Caco-2 (cell line): ENCODE measurements around the gene ABHD6. TPM values are rescaled to one million over a fixed set of nuclear protein-coding genes. Genes with fewer than 3 reads are reported as not detected.
A peak's percentile ranks its signal among the peaks of the same experiment; 100 is the strongest.

Source experiments
- BruUV-seq: library from RNA; stranded (reverse); fragments of 400-500 nt; replicated peaks from 2 replicates; lab custom pipeline; 2021; lab: Mats Ljungman, UMichigan
- CTCF ChIA-PET: fragments of 300-600 bp; sonication (Branson Sonifier 250); formaldehyde crosslinking; loops from one replicate; lab custom pipeline; 2022; ENCODE audit warnings: antibody characterized with exemption; lab: Charles Lee
- POLR2A ChIA-PET: fragments of 300-600 bp; sonication (Branson Sonifier 250); formaldehyde crosslinking; loops from one replicate; lab custom pipeline; 2022; ENCODE audit warnings: antibody characterized with exemption; lab: Charles Lee
- DNase-seq, 2 experiments: peaks; one replicate each; pipeline versions ENCODE4 v3.0.0 to v3.0.0-alpha.2; 2020 to 2022
- H3K27me3 ChIP-seq: replicated peaks from 2 replicates; pipeline ENCODE4 v1.6.0; 2011; ENCODE audit warnings: low read length; ENCODE audit not compliant: control insufficient read depth, insufficient read depth
- H3K36me3 ChIP-seq: 2 replicates; pipeline ENCODE4 v1.5.1; 2011; ENCODE audit warnings: low read length; ENCODE audit not compliant: control insufficient read depth, insufficient read depth
- H3K4me1 ChIP-seq: fragments of 250-450 bp; sonication (Bioruptor Pico); 2 replicates; pipeline ENCODE4 v1.5.1; 2020; ENCODE audit warnings: mild to moderate bottlenecking
- H3K4me3 ChIP-seq: 2 replicates; pipeline ENCODE4 v1.5.1; 2011; ENCODE audit warnings: low read depth, mild to moderate bottlenecking, control low read depth, low read length
- H3K9me3 ChIP-seq: fragments of 250-450 bp; sonication (Bioruptor Pico); 2 replicates; pipeline ENCODE4 v1.5.1; 2020; ENCODE audit warnings: mild to moderate bottlenecking, moderate library complexity
- H3K27ac Mint-ChIP-seq: one replicate; pipeline ENCODE4 v1.8.0; 2022; ENCODE audit warnings: mixed read lengths; ENCODE audit not compliant: unreplicated experiment
- H3K27me3 Mint-ChIP-seq: one replicate; pipeline ENCODE4 v1.8.0; 2022; ENCODE audit warnings: mixed read lengths; ENCODE audit not compliant: insufficient read depth, unreplicated experiment
- H3K36me3 Mint-ChIP-seq: one replicate; pipeline ENCODE4 v1.8.0; 2022; ENCODE audit warnings: mild to moderate bottlenecking, mixed read lengths; ENCODE audit not compliant: insufficient read depth, unreplicated experiment
- H3K4me1 Mint-ChIP-seq: one replicate; pipeline ENCODE4 v1.8.0; 2022; ENCODE audit warnings: low read depth, mixed read lengths; ENCODE audit not compliant: unreplicated experiment
- H3K4me3 Mint-ChIP-seq: one replicate; pipeline ENCODE4 v1.8.0; 2022; ENCODE audit warnings: mild to moderate bottlenecking, moderate library complexity, mixed read lengths; ENCODE audit not compliant: unreplicated experiment
- H3K9me3 Mint-ChIP-seq: one replicate; pipeline ENCODE4 v1.8.0; 2022; ENCODE audit warnings: mixed read lengths; ENCODE audit not compliant: unreplicated experiment
- CTCF ChIP-seq, 2 experiments: fragments of 200-600 bp in 1 of 2; IDR thresholded peaks; 1 replicate in 1 of 2; 2 replicates in 1 of 2; pipeline versions ENCODE4 v1.5.1 to v1.8.0; 2011 to 2022; ENCODE audit warnings: antibody characterized with exemption in 1 of 2, control low read depth in 1 of 2, inconsistent platforms in 1 of 2, low read depth in 1 of 2, low read length in 1 of 2, mild to moderate bottlenecking in 1 of 2, moderate library complexity in 1 of 2; ENCODE audit not compliant: insufficient read depth in 1 of 2, severe bottlenecking in 1 of 2, unreplicated experiment in 1 of 2
- intact Hi-C: fragments of 100-400 bp; cut with micrococcal nuclease; formaldehyde crosslinking; loops from one replicate; pipeline ENCODE4 v1.10.0; 2022; ENCODE audit not compliant: unreplicated experiment
- total RNA-seq: library from RNA; stranded (reverse); gene quantifications from 2 replicates; pipeline ENCODE4 v1.2.3, GENCODE V29; 2022

ABHD6 gene
- total RNA-seq, 1 experiment from 2014 or later: 16.1 TPM

- Mint-ChIP-seq H3K36me3 (no peaks in the 10 kb centered on the region), H3K9me3 (no peaks in the 10 kb centered on the region), H3K27ac (no peak overlapping the region), H3K27me3 (no peaks in the 10 kb centered on the region), H3K4me1 (peaks cover 27% of the 10 kb centered on the region), H3K4me3 (no peak overlapping the region)
- intact Hi-C loops: loop anchor here (1.0 kb wide), 3 partner anchors 24 to 83 kb away; no protein-coding TSS in a partner anchor
- H3K9me3 ChIP-seq: no peaks in the 10 kb centered on the region
- TF ChIP-seq CTCF (IDR thresholded peaks at IDR 0.05; ENCODE audit: insufficient read depth in 1 of 2, low read depth in 1 of 2, low read length in 1 of 2, severe bottlenecking in 1 of 2, unreplicated experiment in 1 of 2): peak; percentile 61 to 75
- H3K4me1 ChIP-seq: peaks cover 25% of the 10 kb centered on the region
- H3K4me3 ChIP-seq: no peak overlapping the region
- BruUV-seq: no TSS peak
- ChIA-PET CTCF (interaction anchor here (0.6 to 2.0 kb wide), 10 partner anchors 15 to 349 kb away, joined by 3 to 21 read pairs (median 4); partner anchors contain the start of genes ABHD6, HTD2 and RPP14), POLR2A (interaction anchor here (0.6 kb wide), 1 partner anchor 52 kb away, joined by 3 read pairs; no protein-coding TSS in a partner anchor)
- peak; percentile 69 to 73 for DNase-seq
- no peaks in the 10 kb centered on the region for H3K27me3 ChIP-seq
- H3K36me3 ChIP-seq: no peaks in the 10 kb centered on the region
Observed at GRCh38 chr3:58217209-58217811, 20.3 kb upstream of the ABHD6 start.

GRCh38 chr3:58218904-58219303 lies 18.7 kb upstream of the ABHD6 start:
- H3K36me3 Mint-ChIP-seq: no peaks in the 10 kb centered on the region
- POLR2A ChIA-PET: no interaction called here
- CTCF ChIA-PET: interaction anchor here (0.7 to 1.6 kb wide), 2 partner anchors 15 to 31 kb away, joined by 3 to 4 read pairs; no protein-coding TSS in a partner anchor
- Histone ChIP-seq H3K27me3 (no peaks in the 10 kb centered on the region), H3K4me1 (peaks cover 36% of the 10 kb centered on the region), H3K9me3 (no peaks in the 10 kb centered on the region), H3K4me3 (no peak overlapping the region), H3K36me3 (no peaks in the 10 kb centered on the region)
- no peaks in the 10 kb centered on the region for H3K27me3 Mint-ChIP-seq
- BruUV-seq: no TSS peak
- H3K9me3 Mint-ChIP-seq: no peaks in the 10 kb centered on the region
- no peak for DNase-seq
- H3K4me1 Mint-ChIP-seq: peaks cover 27% of the 10 kb centered on the region
- no peak for TF ChIP-seq CTCF (IDR thresholded peaks at IDR 0.05; ENCODE audit: insufficient read depth in 1 of 2, low read depth in 1 of 2, low read length in 1 of 2, severe bottlenecking in 1 of 2, unreplicated experiment in 1 of 2)
- no peak overlapping the region for H3K27ac Mint-ChIP-seq
- H3K4me3 Mint-ChIP-seq: no peak overlapping the region
- intact Hi-C loops: no loop called here

GRCh38 chr3:58222161-58222724 lies 15.3 kb upstream of the ABHD6 start:
- Mint-ChIP-seq H3K27ac (peak overlapping the region; percentile 68), H3K27me3 (no peaks in the 10 kb centered on the region), H3K9me3 (no peaks in the 10 kb centered on the region), H3K4me3 (peak overlapping the region; percentile 51), H3K4me1 (peaks cover 8% of the 10 kb centered on the region), H3K36me3 (no peaks in the 10 kb centered on the region)
- intact Hi-C loops: loop anchor here (1.0 kb wide), 1 partner anchor 15 kb away; the partner anchor contains the start of gene ABHD6
- Histone ChIP-seq H3K36me3 (no peaks in the 10 kb centered on the region), H3K9me3 (no peaks in the 10 kb centered on the region), H3K27me3 (no peaks in the 10 kb centered on the region), H3K4me3 (no peak overlapping the region), H3K4me1 (peaks cover 25% of the 10 kb centered on the region)
- CTCF ChIA-PET: interaction anchor here (0.7 to 1.6 kb wide), 4 partner anchors 35 to 281 kb away, joined by 3 to 6 read pairs (median 4); partner anchors contain the start of genes HTD2 and RPP14
- DNase-seq: peak; percentile 85 to 88
- no TSS peak for BruUV-seq
- POLR2A ChIA-PET: interaction anchor here (0.6 kb wide), 2 partner anchors 250 to 1108 kb away, joined by 3 to 4 read pairs; no protein-coding TSS in a partner anchor
- no peak for TF ChIP-seq CTCF (IDR thresholded peaks at IDR 0.05; ENCODE audit: insufficient read depth in 1 of 2, low read depth in 1 of 2, low read length in 1 of 2, severe bottlenecking in 1 of 2, unreplicated experiment in 1 of 2)
